Measurements from ENCODE around the gene UVSSA.

The UVSSA gene

GRCh38 chr4:1305261-1305711, 41.7 kb upstream of the UVSSA start:
- DNase-seq (ENCODE audit: insufficient read length, low spot score) = no peak
- TF ChIP-seq CTCF (IDR thresholded peaks at IDR 0.05; ENCODE audit: insufficient read depth, missing control alignments) = no peak
- FAIRE-seq = no peak

- FAIRE-seq (no peak), DNase-seq (ENCODE audit: insufficient read length, low spot score) (no peak)
- no peak for TF ChIP-seq CTCF (IDR thresholded peaks at IDR 0.05; ENCODE audit: insufficient read depth, missing control alignments)
Measured at GRCh38 chr4:1305781-1306455, 41.1 kb upstream of the UVSSA start.

- no peak for TF ChIP-seq CTCF (IDR thresholded peaks at IDR 0.05; ENCODE audit: insufficient read depth, missing control alignments)
- FAIRE-seq (no peak), DNase-seq (ENCODE audit: insufficient read length, low spot score) (no peak)
Measured at GRCh38 chr4:1307951-1308735, 38.9 kb upstream of the UVSSA start.

- DNase-seq (ENCODE audit: insufficient read length, low spot score) = no peak
- no peak for TF ChIP-seq CTCF (IDR thresholded peaks at IDR 0.05; ENCODE audit: insufficient read depth, missing control alignments)
Measured at GRCh38 chr4:1309261-1310010, 37.6 kb upstream of the UVSSA start.

GRCh38 chr4:1310031-1310795, 36.8 kb upstream of the UVSSA start:
- no peak for FAIRE-seq
- TF ChIP-seq CTCF (IDR thresholded peaks at IDR 0.05; ENCODE audit: insufficient read depth, missing control alignments) = no peak
- no peak for DNase-seq (ENCODE audit: insufficient read length, low spot score)

More at GRCh38 chr4:1309261-1310010, 37.6 kb upstream of the UVSSA start:
- FAIRE-seq = no peak

- no peak for TF ChIP-seq CTCF (IDR thresholded peaks at IDR 0.05; ENCODE audit: insufficient read depth, missing control alignments)
- DNase-seq (ENCODE audit: insufficient read length, low spot score) = no peak
- FAIRE-seq = no peak
Measured at GRCh38 chr4:1310796-1311631, 36.0 kb upstream of the UVSSA start.

Measured in D721Med (cell line).